Measurements from ENCODE around the gene TMEM175.

- TF ChIP-seq CTCF (conservative IDR thresholded peaks at IDR 0.05; ENCODE audit: low read length), result no peak
- no peak for TF ChIP-seq EZH2phosphoT487 (IDR thresholded peaks at IDR 0.05; ENCODE audit: borderline replicate concordance, low read depth, low read length)
Observed at GRCh38 chr4:958314-958665, 26.0 kb downstream of the TMEM175 start.

All from OCI-LY7 (cell line).